NT2/D1 (cell line): ENCODE measurements around the gene KCNQ1OT1.

Experiments used
- SUZ12 ChIP-seq: IDR thresholded peaks from 2 replicates; pipeline ENCODE4 v1.6.1; 2011; ENCODE audit not compliant: insufficient read length, insufficient read depth; ENCODE audit errors: extremely low read depth
- YY1 ChIP-seq: IDR thresholded peaks from 2 replicates; pipeline ENCODE4 v1.6.1; 2011; ENCODE audit not compliant: insufficient read length, insufficient read depth
- ZNF274 ChIP-seq: IDR thresholded peaks from 2 replicates; pipeline ENCODE4 v1.6.1; 2011; ENCODE audit warnings: mild to moderate bottlenecking, low read depth, low read length

DNA sequence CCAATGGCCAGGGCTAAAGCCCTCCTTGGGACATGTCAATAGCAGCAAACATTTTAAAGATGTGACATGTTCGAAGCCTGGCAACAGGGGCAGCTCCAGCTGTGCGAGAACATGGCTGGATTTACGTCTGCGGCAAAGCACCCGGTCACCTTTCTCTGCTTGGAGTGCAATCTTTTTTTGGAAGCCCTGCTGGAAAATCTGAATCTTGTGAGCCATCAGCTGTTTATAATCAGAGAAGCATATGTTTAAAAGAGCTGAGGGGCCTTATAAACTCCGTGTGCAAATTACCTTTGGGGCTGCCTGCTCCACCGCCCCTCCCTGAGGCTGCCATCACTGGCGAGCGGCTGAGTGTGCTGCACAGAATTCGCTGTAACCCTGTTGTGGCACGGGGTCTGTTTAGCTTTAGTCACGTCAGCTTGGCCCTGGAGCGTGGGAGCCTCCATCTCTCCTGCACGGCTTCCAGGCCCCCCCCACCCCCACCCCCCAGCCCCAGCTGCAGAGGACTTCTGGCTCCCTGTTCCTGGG, 9.0 kb upstream of the KCNQ1OT1 start:
- TF ChIP-seq SUZ12: no peak
- TF ChIP-seq YY1: no peak
- no peak for TF ChIP-seq ZNF274
